ENCODE results near the gene SPOCK1. TPM values are rescaled to one million over a fixed set of nuclear protein-coding genes. Genes with fewer than 3 reads are reported as not detected.

SPOCK1 gene
- total RNA-seq, 1 donor from 2014 or later = 8.4 TPM

DNA sequence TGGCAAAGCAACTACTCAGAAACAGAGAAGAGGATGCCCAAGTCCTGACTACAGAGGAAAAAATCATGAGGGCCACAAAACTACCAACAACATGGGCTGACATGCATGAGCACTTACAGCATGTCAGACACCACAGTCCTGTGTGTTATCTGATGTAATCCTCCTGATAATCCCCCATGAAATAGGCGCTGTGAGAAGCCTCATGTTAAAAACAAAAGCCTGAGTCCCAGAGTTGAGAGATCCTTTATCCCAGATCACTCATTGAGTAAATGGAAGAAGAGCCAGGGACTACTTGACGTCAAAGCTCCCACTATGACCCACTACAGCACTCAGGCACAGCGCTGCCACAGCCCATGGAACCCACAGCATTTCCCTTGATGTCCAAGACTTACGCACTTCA is 7.2 kb upstream of the SPOCK1 start:
- H3K9me3 ChIP-seq = no peaks in the 10 kb centered on the region
- ATAC-seq = no peak
- H3K36me3 ChIP-seq = no peaks in the 10 kb centered on the region
- TF ChIP-seq, protein P1, sequence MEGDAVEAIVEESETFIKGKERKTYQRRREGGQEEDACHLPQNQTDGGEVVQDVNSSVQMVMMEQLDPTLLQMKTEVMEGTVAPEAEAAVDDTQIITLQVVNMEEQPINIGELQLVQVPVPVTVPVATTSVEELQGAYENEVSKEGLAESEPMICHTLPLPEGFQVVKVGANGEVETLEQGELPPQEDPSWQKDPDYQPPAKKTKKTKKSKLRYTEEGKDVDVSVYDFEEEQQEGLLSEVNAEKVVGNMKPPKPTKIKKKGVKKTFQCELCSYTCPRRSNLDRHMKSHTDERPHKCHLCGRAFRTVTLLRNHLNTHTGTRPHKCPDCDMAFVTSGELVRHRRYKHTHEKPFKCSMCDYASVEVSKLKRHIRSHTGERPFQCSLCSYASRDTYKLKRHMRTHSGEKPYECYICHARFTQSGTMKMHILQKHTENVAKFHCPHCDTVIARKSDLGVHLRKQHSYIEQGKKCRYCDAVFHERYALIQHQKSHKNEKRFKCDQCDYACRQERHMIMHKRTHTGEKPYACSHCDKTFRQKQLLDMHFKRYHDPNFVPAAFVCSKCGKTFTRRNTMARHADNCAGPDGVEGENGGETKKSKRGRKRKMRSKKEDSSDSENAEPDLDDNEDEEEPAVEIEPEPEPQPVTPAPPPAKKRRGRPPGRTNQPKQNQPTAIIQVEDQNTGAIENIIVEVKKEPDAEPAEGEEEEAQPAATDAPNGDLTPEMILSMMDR (IDR thresholded peaks at IDR 0.05) = no peak
- intact Hi-C loops (cut with DNase I) = no loop called here
- no peaks in the 10 kb centered on the region for H3K4me1 ChIP-seq
- H3K27ac ChIP-seq = no peak overlapping the region
- no peak for DNase-seq
- no peak overlapping the region for H3K4me3 ChIP-seq
- peaks cover under 1% of the 10 kb centered on the region for H3K27me3 ChIP-seq (ENCODE audit: low read depth)

DNA sequence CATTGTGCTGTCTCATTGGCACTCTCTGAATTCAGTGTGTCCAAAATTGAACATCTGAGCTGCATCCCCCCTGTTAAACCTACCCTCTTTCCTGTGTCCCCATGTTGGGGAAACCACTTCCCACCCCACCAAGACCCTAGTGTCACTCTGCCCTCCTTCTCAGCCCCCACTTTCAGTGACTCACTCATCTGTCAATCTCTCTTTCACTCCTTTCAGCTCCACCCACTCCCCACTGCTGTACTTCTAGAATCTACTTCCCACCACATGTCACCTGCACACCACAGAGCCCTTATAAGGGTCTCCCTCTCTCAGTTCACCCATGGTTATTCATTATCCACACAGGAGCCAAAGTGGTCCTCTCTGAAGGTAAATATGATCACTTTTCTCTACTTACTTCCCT is 5.8 kb upstream of the SPOCK1 start:
- intact Hi-C loops (cut with DNase I) = no loop called here
- DNase-seq = no peak
- Histone ChIP-seq H3K36me3 (no peaks in the 10 kb centered on the region), H3K27ac (no peak overlapping the region), H3K27me3 (ENCODE audit: low read depth) (peaks cover 8% of the 10 kb centered on the region), H3K4me3 (no peak overlapping the region), H3K9me3 (no peaks in the 10 kb centered on the region), H3K4me1 (no peaks in the 10 kb centered on the region)
- no peak for ATAC-seq
- TF ChIP-seq, protein P1 (IDR thresholded peaks at IDR 0.05) = no peak

- Histone ChIP-seq H3K4me3 (no peak overlapping the region), H3K36me3 (no peaks in the 10 kb centered on the region), H3K27ac (no peak overlapping the region), H3K27me3 (ENCODE audit: low read depth) (peaks cover 15% of the 10 kb centered on the region), H3K4me1 (peaks cover 6% of the 10 kb centered on the region), H3K9me3 (no peaks in the 10 kb centered on the region)
- intact Hi-C loops (cut with DNase I) = no loop called here
- ATAC-seq (no peak), DNase-seq (no peak)
- TF ChIP-seq, protein P1 (IDR thresholded peaks at IDR 0.05) = no peak
These were observed 4.3 kb upstream of the SPOCK1 start for GRCh38 chr5:137503456-137503855.

GRCh38 chr5:137502632-137503031 is 3.5 kb upstream of the SPOCK1 start:
- Histone ChIP-seq H3K9me3 (no peaks in the 10 kb centered on the region), H3K4me3 (no peak overlapping the region), H3K36me3 (no peaks in the 10 kb centered on the region), H3K27ac (no peak overlapping the region), H3K4me1 (peaks cover 6% of the 10 kb centered on the region), H3K27me3 (ENCODE audit: low read depth) (peaks cover 23% of the 10 kb centered on the region)
- TF ChIP-seq, protein P1 (IDR thresholded peaks at IDR 0.05) = no peak
- no peak for DNase-seq
- ATAC-seq = no peak
- intact Hi-C loops (cut with DNase I) = no loop called here

DNA sequence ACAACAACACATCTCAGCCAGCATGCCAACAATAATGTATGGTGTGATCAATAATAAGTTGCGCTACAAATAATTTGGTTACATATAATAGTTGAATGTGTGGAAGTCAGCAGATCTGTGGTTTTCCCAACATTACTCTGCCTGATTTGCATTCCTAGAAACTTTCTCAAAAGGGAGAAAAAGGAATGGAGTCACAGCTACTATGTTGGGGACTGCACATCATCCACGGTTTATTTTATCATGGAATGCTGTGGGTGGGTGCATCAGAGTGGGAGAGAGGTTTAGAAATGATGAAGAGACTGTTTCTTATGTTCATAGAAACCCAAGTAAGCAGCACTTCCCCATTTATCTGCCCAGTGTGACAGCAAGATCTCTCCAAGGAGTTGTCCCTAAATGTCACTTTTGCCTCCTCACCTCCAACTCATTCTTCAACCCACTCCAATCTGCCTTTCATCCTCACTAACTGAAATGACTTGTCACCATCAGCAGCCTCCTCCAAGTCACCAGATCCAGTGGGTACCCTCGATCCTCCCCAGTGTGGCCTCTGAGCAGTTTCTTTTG is 2.8 kb upstream of the SPOCK1 start:
- H3K4me1 ChIP-seq = peaks cover 6% of the 10 kb centered on the region
- no peak overlapping the region for H3K27ac ChIP-seq
- TF ChIP-seq, protein P1 (IDR thresholded peaks at IDR 0.05) = no peak
- H3K36me3 ChIP-seq = no peaks in the 10 kb centered on the region
- H3K27me3 ChIP-seq (ENCODE audit: low read depth) = peaks cover 29% of the 10 kb centered on the region
- no peaks in the 10 kb centered on the region for H3K9me3 ChIP-seq
- intact Hi-C loops (cut with DNase I) = no loop called here
- H3K4me3 ChIP-seq = no peak overlapping the region
- no peak for ATAC-seq
- no peak for DNase-seq

Data from lower lobe of right lung (tissue), 2 donors.